Measurements from ENCODE around the gene BSN. TPM values are rescaled to one million over a fixed set of nuclear protein-coding genes. Genes with fewer than 3 reads are reported as not detected.

The BSN gene
- total RNA-seq, 4 donors from 2014 or later = 0.04 to 0.36 (median 0.14) TPM

DNA sequence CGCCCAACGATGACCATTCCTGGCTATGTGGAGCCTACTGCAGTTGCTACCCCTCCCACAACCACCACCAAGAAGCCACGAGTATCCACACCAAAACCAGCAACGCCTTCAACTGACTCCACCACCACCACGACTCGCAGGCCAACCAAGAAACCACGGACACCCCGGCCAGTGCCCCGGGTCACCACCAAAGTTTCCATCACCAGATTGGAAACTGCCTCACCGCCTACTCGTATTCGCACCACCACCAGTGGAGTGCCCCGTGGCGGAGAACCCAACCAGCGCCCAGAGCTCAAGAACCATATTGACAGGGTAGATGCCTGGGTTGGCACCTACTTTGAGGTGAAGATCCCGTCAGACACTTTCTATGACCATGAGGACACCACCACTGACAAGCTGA, 22.6 kb upstream of the BSN start:
- intact Hi-C loops (cut with DNase I; ENCODE audit: low total_unique reads) = no loop called here
- no peak for DNase-seq (ENCODE audit: low spot score in 2 of 2)
- 94 to 97% methylated on average over 16 of the region's 16 CpGs for WGBS, 2 donors
- H3K4me3 ChIP-seq (ENCODE audit: low read depth, poor library complexity, severe bottlenecking) = no peak overlapping the region
- TF ChIP-seq POLR2A (IDR thresholded peaks at IDR 0.05) = no peak
- TF ChIP-seq, protein P1, sequence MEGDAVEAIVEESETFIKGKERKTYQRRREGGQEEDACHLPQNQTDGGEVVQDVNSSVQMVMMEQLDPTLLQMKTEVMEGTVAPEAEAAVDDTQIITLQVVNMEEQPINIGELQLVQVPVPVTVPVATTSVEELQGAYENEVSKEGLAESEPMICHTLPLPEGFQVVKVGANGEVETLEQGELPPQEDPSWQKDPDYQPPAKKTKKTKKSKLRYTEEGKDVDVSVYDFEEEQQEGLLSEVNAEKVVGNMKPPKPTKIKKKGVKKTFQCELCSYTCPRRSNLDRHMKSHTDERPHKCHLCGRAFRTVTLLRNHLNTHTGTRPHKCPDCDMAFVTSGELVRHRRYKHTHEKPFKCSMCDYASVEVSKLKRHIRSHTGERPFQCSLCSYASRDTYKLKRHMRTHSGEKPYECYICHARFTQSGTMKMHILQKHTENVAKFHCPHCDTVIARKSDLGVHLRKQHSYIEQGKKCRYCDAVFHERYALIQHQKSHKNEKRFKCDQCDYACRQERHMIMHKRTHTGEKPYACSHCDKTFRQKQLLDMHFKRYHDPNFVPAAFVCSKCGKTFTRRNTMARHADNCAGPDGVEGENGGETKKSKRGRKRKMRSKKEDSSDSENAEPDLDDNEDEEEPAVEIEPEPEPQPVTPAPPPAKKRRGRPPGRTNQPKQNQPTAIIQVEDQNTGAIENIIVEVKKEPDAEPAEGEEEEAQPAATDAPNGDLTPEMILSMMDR (IDR thresholded peaks at IDR 0.05) = no peak

DNA sequence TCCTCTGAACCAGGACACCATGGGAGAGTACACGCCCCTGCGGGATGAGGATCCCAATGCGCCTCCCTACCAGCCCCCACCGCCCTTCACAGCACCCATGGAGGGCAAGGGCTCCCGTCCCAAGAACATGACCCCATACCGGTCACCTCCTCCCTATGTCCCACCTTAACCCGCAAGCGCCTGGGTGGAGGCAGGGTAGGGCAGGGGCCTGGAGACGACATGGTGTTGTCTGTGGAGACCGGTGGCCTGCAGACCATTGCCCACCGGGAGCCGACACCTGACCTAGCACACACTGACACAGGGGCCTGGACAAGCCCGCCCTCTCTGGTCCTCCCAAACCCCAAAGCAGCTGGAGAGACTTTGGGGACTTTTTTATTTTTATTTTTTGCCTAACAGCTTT, 21.2 kb upstream of the BSN start:
- no peak overlapping the region for H3K4me3 ChIP-seq (ENCODE audit: low read depth, poor library complexity, severe bottlenecking)
- intact Hi-C loops (cut with DNase I; ENCODE audit: low total_unique reads) = no loop called here
- no peak for TF ChIP-seq POLR2A (IDR thresholded peaks at IDR 0.05)
- TF ChIP-seq, protein P1 (IDR thresholded peaks at IDR 0.05) = no peak
- no peak for DNase-seq (ENCODE audit: low spot score in 2 of 2)
- 91 to 92% methylated on average over 13 of the region's 13 CpGs for WGBS, 2 donors

DNA sequence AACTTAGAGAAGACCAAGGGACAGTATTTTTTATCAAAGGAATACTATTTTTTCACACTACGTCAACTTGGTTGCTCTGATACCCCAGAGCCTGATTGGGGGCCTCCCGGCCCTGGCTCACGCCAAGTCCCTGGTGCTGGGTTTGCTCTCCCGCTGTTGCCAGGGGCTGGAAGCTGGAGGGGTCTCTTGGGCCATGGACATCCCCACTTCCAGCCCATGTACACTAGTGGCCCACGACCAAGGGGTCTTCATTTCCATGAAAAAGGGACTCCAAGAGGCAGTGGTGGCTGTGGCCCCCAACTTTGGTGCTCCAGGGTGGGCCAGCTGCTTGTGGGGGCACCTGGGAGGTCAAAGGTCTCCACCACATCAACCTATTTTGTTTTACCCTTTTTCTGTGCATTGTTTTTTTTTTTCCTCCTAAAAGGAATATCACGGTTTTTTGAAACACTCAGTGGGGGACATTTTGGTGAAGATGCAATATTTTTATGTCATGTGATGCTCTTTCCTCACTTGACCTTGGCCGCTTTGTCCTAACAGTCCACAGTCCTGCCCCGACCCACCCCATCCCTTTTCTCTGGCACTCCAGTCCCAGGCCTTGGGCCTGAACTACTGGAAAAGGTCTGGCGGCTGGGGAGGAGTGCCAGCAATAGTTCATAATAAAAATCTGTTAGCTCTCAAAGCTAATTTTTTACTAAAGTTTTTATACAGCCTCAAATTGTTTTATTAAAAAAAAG, 20.3 kb upstream of the BSN start:
- intact Hi-C loops (cut with DNase I; ENCODE audit: low total_unique reads) = no loop called here
- WGBS, 2 donors = 85 to 87% methylated on average over 9 of the region's 9 CpGs
- no peak for TF ChIP-seq POLR2A (IDR thresholded peaks at IDR 0.05)
- TF ChIP-seq, protein P1 (IDR thresholded peaks at IDR 0.05) = no peak
- H3K4me3 ChIP-seq (ENCODE audit: low read depth, poor library complexity, severe bottlenecking) = no peak overlapping the region
- no peak for DNase-seq (ENCODE audit: low spot score in 2 of 2)

DNA sequence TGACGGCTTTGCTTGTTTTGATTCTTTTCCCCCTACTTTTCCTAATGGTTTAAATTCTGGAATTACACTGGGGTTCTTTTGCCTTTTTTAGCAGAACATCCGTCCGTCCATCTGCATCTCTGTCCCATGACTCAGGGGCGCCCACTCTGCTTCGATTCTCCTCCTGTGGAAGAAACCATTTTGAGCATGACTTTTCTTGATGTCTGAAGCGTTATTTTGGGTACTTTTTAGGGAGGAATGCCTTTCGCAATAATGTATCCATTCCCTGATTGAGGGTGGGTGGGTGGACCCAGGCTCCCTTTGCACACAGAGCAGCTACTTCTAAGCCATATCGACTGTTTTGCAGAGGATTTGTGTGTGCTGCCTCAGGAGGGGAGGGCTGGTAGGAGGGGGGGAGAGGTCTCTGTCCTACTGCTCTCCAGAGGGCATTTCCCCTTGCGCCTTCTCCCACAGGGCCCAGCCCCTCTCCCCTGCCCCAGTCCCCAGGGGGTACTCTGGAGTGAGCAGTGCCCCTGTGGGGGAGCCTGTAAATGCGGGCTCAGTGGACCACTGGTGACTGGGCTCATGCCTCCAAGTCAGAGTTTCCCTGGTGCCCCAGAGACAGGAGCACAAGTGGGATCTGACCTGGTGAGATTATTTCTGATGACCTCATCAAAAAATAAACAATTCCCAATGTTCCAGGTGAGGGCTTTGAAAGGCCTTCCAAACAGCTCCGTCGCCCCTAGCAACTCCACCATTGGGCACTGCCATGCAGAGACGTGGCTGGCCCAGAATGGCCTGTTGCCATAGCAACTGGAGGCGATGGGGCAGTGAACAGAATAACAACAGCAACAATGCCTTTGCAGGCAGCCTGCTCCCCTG, 19.5 kb upstream of the BSN start:
- WGBS, 2 donors = 72 to 79% methylated on average over 13 to 14 of the region's 14 CpGs
- TF ChIP-seq, protein P1 (IDR thresholded peaks at IDR 0.05) = no peak
- no peak for TF ChIP-seq POLR2A (IDR thresholded peaks at IDR 0.05)
- no peak for DNase-seq (ENCODE audit: low spot score in 2 of 2)
- H3K4me3 ChIP-seq (ENCODE audit: low read depth, poor library complexity, severe bottlenecking) = no peak overlapping the region
- intact Hi-C loops (cut with DNase I; ENCODE audit: low total_unique reads) = no loop called here

DNA sequence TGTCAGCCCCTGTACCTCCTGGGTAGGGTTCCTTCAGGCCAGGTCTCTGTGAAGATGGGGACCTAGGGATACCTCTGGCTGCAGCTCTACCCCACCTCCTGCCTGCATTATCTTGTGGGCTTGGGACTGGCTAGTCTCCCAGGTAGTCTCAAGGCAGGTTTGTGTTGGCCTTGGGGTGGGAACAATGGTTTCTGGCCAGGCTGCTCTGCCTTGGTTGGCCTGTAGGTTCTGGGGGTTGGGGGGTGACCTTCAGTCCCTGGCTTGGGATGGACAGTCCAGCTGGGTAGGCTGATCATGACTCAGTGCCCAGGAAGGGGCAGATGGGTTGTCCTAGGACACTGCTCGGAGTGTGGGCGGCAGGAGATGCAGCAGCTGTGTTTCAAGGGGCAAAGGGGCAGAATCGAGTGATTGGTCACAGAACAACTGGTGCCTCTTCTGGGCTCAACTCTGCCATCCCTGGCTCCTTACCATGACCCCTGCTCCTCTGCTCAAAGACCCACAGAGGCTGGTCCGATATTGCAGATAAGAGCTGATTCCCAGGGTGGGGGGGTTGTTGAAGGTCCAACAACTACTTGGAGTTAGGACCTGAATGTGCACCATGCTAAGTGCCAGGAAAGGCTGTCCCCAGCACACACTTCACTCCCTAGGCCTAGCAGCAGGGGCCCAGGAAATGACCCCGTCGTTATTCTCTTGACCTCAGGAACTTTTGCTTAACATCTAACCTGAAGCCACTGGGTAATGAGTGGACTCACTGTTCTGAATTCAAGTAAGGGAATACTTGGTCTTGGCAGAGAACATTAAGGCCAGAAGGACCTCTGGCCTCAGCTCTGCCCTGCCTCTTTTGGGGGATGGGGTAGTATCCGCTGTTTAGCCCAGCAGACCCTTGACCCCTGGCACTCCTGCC, 18.1 kb upstream of the BSN start:
- intact Hi-C loops (cut with DNase I; ENCODE audit: low total_unique reads) = no loop called here
- no peak for DNase-seq (ENCODE audit: low spot score in 2 of 2)
- WGBS, 2 donors = 61 to 89% methylated on average over 4 to 7 of the region's 7 CpGs
- TF ChIP-seq, protein P1 (IDR thresholded peaks at IDR 0.05) = no peak
- no peak for TF ChIP-seq POLR2A (IDR thresholded peaks at IDR 0.05)
- no peak overlapping the region for H3K4me3 ChIP-seq (ENCODE audit: low read depth, poor library complexity, severe bottlenecking)
